WTC11 (cell line): ENCODE measurements around the gene MCUB.

Source experiments
- HMGXB4 ChIP-seq: sonication (generic); formaldehyde crosslinking; IDR thresholded peaks from 2 replicates; pipeline ENCODE4 v1.8.1; 2023; ENCODE audit warnings: mild to moderate bottlenecking, moderate library complexity, missing genetic modification reagents
- JUN ChIP-seq: sonication (generic); formaldehyde crosslinking; IDR thresholded peaks from 2 replicates; pipeline ENCODE4 v1.8.0; 2023; ENCODE audit warnings: mild to moderate bottlenecking, missing genetic modification reagents
- MYBL2 ChIP-seq: sonication (generic); formaldehyde crosslinking; IDR thresholded peaks from 2 replicates; pipeline ENCODE4 v1.8.1; 2023; ENCODE audit warnings: mild to moderate bottlenecking, moderate library complexity, missing genetic modification reagents
- NFE2L1 ChIP-seq: sonication (generic); formaldehyde crosslinking; IDR thresholded peaks from 2 replicates; pipeline ENCODE4 v1.8.1; 2023; ENCODE audit warnings: missing genetic modification reagents
- NR2C2 ChIP-seq: sonication (generic); formaldehyde crosslinking; IDR thresholded peaks from 2 replicates; pipeline ENCODE4 v1.8.0; 2022; ENCODE audit warnings: mild to moderate bottlenecking, missing genetic modification reagents
- SMAD4 ChIP-seq: sonication (generic); formaldehyde crosslinking; IDR thresholded peaks from 2 replicates; pipeline ENCODE4 v1.8.0; 2022; ENCODE audit warnings: mild to moderate bottlenecking, missing genetic modification reagents
- TEAD4 ChIP-seq: sonication (generic); formaldehyde crosslinking; IDR thresholded peaks from 2 replicates; pipeline ENCODE4 v1.8.0; 2022; ENCODE audit warnings: mild to moderate bottlenecking, missing genetic modification reagents
- ZBTB21 ChIP-seq: sonication (generic); formaldehyde crosslinking; IDR thresholded peaks from 2 replicates; pipeline ENCODE4 v1.8.1; 2023; ENCODE audit warnings: mild to moderate bottlenecking, missing genetic modification reagents, borderline replicate concordance
- TF ChIP-seq, protein P1 (sequence below): fragments of 200-600 bp; IDR thresholded peaks from 2 replicates; pipeline ENCODE4 v1.8.0; 2022; ENCODE audit warnings: antibody characterized with exemption
- TF ChIP-seq, protein P2 (sequence below): sonication (generic); formaldehyde crosslinking; IDR thresholded peaks from 2 replicates; pipeline ENCODE4 v1.8.1; 2022; ENCODE audit warnings: mild to moderate bottlenecking, moderate library complexity, missing genetic modification reagents
- TF ChIP-seq, protein P3 (sequence below): sonication (generic); formaldehyde crosslinking; IDR thresholded peaks from 2 replicates; pipeline ENCODE4 v1.8.1; 2023; ENCODE audit warnings: mild to moderate bottlenecking, missing genetic modification reagents
- TF ChIP-seq, protein P4 (sequence below): sonication (generic); formaldehyde crosslinking; IDR thresholded peaks from 2 replicates; pipeline ENCODE4 v1.8.0; 2022; ENCODE audit warnings: mild to moderate bottlenecking, missing genetic modification reagents
- TF ChIP-seq, protein P5 (sequence below): sonication (generic); formaldehyde crosslinking; conservative IDR thresholded peaks from 2 replicates; pipeline ENCODE4 v1.8.1; 2022; ENCODE audit warnings: mild to moderate bottlenecking, missing genetic modification reagents

DNA sequence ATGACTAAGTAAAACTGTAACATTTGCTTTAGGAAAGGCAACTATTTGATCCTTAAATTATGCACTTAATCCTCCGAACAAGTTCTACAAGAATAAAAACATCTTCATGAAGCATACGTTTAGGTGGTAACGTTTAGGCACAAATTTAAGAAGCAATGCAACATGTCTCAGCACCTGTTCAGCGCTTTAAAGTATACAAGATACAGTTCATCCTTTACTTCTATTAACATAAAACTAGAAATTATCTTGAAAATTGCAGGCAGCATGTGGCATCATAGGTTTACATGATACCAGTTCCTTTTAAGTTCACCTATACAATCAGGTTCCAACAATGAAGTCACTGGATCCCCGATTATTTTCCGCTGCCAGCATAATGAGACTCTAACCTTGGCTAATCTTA, 168.3 kb downstream of the MCUB start:
- TF ChIP-seq, protein P1, sequence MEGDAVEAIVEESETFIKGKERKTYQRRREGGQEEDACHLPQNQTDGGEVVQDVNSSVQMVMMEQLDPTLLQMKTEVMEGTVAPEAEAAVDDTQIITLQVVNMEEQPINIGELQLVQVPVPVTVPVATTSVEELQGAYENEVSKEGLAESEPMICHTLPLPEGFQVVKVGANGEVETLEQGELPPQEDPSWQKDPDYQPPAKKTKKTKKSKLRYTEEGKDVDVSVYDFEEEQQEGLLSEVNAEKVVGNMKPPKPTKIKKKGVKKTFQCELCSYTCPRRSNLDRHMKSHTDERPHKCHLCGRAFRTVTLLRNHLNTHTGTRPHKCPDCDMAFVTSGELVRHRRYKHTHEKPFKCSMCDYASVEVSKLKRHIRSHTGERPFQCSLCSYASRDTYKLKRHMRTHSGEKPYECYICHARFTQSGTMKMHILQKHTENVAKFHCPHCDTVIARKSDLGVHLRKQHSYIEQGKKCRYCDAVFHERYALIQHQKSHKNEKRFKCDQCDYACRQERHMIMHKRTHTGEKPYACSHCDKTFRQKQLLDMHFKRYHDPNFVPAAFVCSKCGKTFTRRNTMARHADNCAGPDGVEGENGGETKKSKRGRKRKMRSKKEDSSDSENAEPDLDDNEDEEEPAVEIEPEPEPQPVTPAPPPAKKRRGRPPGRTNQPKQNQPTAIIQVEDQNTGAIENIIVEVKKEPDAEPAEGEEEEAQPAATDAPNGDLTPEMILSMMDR: no peak
- TF ChIP-seq TEAD4 (CRISPR knock-in tag): no peak
- no peak for TF ChIP-seq JUN
- TF ChIP-seq NFE2L1: no peak
- no peak for TF ChIP-seq NR2C2
- TF ChIP-seq ZBTB21 (CRISPR knock-in tag): no peak
- TF ChIP-seq HMGXB4 (CRISPR knock-in tag): no peak
- TF ChIP-seq, protein P2, sequence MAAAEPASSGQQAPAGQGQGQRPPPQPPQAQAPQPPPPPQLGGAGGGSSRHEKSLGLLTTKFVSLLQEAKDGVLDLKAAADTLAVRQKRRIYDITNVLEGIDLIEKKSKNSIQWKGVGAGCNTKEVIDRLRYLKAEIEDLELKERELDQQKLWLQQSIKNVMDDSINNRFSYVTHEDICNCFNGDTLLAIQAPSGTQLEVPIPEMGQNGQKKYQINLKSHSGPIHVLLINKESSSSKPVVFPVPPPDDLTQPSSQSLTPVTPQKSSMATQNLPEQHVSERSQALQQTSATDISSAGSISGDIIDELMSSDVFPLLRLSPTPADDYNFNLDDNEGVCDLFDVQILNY (CRISPR knock-in tag): no peak
- TF ChIP-seq, protein P3, sequence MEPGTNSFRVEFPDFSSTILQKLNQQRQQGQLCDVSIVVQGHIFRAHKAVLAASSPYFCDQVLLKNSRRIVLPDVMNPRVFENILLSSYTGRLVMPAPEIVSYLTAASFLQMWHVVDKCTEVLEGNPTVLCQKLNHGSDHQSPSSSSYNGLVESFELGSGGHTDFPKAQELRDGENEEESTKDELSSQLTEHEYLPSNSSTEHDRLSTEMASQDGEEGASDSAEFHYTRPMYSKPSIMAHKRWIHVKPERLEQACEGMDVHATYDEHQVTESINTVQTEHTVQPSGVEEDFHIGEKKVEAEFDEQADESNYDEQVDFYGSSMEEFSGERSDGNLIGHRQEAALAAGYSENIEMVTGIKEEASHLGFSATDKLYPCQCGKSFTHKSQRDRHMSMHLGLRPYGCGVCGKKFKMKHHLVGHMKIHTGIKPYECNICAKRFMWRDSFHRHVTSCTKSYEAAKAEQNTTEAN (CRISPR knock-in tag): no peak
- TF ChIP-seq, protein P4, sequence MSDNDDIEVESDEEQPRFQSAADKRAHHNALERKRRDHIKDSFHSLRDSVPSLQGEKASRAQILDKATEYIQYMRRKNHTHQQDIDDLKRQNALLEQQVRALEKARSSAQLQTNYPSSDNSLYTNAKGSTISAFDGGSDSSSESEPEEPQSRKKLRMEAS (CRISPR knock-in tag): no peak
- no peak for TF ChIP-seq SMAD4 (CRISPR knock-in tag)
- TF ChIP-seq, protein P5, sequence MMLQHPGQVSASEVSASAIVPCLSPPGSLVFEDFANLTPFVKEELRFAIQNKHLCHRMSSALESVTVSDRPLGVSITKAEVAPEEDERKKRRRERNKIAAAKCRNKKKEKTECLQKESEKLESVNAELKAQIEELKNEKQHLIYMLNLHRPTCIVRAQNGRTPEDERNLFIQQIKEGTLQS (CRISPR knock-in tag): no peak
- TF ChIP-seq MYBL2 (CRISPR knock-in tag): no peak
